ENCODE data around the gene SUCO.

SUCO gene, protein sequence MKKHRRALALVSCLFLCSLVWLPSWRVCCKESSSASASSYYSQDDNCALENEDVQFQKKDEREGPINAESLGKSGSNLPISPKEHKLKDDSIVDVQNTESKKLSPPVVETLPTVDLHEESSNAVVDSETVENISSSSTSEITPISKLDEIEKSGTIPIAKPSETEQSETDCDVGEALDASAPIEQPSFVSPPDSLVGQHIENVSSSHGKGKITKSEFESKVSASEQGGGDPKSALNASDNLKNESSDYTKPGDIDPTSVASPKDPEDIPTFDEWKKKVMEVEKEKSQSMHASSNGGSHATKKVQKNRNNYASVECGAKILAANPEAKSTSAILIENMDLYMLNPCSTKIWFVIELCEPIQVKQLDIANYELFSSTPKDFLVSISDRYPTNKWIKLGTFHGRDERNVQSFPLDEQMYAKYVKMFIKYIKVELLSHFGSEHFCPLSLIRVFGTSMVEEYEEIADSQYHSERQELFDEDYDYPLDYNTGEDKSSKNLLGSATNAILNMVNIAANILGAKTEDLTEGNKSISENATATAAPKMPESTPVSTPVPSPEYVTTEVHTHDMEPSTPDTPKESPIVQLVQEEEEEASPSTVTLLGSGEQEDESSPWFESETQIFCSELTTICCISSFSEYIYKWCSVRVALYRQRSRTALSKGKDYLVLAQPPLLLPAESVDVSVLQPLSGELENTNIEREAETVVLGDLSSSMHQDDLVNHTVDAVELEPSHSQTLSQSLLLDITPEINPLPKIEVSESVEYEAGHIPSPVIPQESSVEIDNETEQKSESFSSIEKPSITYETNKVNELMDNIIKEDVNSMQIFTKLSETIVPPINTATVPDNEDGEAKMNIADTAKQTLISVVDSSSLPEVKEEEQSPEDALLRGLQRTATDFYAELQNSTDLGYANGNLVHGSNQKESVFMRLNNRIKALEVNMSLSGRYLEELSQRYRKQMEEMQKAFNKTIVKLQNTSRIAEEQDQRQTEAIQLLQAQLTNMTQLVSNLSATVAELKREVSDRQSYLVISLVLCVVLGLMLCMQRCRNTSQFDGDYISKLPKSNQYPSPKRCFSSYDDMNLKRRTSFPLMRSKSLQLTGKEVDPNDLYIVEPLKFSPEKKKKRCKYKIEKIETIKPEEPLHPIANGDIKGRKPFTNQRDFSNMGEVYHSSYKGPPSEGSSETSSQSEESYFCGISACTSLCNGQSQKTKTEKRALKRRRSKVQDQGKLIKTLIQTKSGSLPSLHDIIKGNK (N-terminal part only)

DNA sequence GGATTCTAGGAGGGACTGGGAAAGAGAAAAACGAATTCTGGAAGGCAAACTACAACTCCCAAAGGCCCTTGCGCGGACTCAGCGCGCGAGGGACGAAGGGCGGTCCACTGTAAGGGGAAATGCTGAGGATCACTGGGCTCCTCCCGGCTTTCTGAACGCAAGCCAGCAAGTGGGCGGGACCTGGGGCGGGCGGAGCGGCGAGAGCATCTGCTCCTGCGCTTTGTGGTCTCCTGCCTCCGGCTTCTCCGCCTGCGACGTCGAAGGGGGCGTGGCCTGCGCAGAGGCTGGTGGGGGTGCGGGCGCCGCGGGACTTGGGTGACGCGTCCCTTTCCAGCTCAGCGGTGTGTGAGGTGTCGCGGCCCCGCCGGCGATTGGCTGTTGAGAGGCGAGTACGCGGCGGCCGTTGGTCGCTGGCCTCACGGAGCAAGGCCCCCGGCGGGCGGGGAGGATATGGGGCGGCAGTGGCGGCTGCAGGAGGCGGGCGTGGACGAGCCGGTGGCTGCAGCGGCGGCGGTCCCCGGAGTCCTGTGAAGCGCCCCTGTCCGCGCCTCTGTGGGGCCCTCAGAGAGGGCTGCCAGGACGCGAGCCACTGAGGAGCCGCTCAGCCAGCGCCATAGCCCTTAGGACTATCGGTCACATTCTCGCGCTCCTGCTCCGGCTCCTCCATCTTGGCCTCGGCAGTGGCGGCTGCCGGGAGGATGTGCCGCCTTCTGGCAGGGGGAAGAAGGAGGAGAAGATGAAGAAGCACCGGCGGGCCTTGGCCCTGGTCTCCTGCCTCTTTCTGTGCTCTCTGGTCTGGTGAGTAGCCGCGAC is at the start of gene SUCO:
TSS of gene SUCO (plus strand) at position 451 of the 813 bp plus-strand sequence. CDS start at position 737, 286 bp downstream.
- DNase-seq (ENCODE audit: insufficient read length, low spot score) (peak; percentile 75), FAIRE-seq (no peak)
- TF ChIP-seq, protein P1, sequence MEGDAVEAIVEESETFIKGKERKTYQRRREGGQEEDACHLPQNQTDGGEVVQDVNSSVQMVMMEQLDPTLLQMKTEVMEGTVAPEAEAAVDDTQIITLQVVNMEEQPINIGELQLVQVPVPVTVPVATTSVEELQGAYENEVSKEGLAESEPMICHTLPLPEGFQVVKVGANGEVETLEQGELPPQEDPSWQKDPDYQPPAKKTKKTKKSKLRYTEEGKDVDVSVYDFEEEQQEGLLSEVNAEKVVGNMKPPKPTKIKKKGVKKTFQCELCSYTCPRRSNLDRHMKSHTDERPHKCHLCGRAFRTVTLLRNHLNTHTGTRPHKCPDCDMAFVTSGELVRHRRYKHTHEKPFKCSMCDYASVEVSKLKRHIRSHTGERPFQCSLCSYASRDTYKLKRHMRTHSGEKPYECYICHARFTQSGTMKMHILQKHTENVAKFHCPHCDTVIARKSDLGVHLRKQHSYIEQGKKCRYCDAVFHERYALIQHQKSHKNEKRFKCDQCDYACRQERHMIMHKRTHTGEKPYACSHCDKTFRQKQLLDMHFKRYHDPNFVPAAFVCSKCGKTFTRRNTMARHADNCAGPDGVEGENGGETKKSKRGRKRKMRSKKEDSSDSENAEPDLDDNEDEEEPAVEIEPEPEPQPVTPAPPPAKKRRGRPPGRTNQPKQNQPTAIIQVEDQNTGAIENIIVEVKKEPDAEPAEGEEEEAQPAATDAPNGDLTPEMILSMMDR (IDR thresholded peaks at IDR 0.05; ENCODE audit: insufficient read depth, missing control alignments), result peak; percentile 19

DNA sequence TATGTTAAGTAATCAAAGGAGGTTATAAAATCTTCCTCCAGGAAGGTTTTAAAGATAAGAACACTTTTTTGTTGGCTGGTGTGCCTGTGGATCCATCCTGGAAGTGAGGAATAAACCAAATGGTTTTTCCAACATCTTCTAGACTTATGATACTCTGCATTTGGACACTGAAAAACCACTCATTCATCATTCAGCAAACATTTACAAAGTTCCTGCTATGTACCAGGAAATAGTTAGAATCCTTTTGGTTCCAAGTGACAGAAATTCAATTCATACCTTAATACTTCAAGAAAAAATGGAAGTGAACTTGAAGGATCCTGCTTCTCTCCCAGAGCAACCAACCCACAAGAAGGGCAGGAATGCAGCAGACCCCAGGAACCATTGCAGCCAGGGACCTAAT is 49.5 kb upstream of the SUCO start:
- TF ChIP-seq, protein P1 (IDR thresholded peaks at IDR 0.05; ENCODE audit: insufficient read depth, missing control alignments), result no peak
- FAIRE-seq (no peak), DNase-seq (ENCODE audit: insufficient read length, low spot score) (no peak)

DNA sequence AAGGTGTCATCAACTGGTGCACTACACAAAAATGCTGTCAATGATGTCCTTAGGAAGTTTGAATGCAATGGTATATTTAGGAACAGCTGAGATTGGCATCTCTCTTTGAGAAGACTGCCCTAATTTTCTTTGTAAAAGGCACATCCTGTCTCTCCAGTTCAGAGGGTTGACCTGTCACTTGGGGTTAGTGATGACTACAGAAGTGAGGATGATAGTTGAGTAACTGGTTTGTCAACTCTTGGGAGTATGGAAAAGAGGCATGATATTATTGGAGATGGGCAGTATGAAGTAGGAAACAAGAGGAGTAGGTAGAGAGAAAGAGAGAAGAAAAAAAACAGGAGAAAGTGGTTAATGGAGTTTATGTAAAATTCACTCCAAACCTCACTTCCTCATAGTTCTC is 48.7 kb upstream of the SUCO start:
- DNase-seq (ENCODE audit: insufficient read length, low spot score) (no peak), FAIRE-seq (peak; percentile 48)
- TF ChIP-seq, protein P1 (IDR thresholded peaks at IDR 0.05; ENCODE audit: insufficient read depth, missing control alignments), result no peak

DNA sequence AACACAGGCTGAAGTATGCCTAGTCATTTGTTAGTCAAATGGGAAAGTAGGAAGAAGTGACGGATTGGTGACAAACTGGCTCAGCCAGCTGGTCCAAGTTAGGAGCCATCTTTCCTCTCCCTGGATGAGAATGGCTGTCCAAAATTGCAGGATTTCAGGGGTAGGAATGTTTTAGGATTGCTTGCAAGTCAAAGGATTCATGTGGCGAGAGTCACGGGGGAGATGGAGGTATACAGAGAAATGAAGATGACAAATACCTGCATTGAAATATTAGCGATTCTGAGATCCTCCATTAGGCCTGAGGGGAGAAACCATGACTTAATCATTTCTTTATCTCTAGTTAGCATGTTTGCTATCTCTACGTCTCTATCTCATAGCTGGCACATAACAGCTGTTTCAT is 47.3 kb upstream of the SUCO start:
- no peak for FAIRE-seq
- TF ChIP-seq, protein P1 (IDR thresholded peaks at IDR 0.05; ENCODE audit: insufficient read depth, missing control alignments), result no peak
- DNase-seq (ENCODE audit: insufficient read length, low spot score), result no peak

DNA sequence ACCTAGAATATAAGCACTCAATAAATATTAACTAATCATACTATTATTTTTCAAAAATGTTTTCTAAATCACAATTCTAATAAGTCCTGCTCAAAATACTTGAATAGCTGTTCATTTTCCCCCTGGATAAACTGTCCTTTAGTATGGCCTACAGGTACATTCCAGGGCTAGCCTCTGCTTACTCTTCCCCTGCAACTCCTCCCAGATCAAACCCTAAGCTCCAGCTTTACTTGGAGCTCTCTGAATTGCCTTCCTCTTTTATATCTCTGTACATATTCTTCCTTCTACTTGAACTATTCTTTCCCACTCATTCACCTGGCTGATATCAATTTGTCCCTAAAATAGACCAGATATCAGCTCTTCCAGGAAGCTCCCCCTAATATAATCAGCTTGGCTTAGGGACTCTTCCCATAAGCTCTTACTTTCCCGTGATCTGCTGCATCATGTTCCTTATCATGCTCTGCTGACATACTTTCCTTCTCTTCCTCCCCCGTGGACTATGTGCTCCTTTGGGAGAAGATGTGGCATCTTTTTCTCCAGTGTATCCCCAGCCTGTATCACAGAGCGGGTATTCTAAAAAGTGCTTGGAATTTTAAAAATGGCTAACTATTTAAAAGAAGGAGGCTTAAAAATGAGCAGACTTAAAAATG is 46.0 kb upstream of the SUCO start:
- DNase-seq (ENCODE audit: insufficient read length, low spot score) (no peak), FAIRE-seq (no peak)
- TF ChIP-seq, protein P1 (IDR thresholded peaks at IDR 0.05; ENCODE audit: insufficient read depth, missing control alignments), result no peak

DNA sequence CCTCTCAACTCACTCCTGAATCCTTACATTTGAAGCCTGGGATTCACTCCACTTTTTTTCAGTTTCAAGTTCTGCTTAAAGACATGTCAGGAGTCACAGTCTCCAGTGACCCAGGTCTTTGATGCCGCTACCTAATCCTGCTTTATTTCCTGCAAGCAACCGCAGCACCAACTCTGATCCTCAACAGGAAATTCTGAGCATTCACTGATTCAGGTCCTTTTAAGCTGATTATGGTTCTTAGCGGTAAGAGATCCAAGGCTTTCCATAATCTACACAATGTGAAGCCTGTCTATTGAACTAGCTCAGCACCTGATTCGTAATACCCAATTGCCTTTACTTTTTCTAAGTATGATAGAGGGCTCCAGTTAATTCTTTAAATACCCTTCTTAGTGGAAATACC is 45.4 kb upstream of the SUCO start:
- DNase-seq (ENCODE audit: insufficient read length, low spot score), result peak; percentile 23

More for the DNA sequence above, 45.4 kb upstream of the SUCO start:
- FAIRE-seq, result peak; percentile 100
- TF ChIP-seq, protein P1 (IDR thresholded peaks at IDR 0.05; ENCODE audit: insufficient read depth, missing control alignments), result no peak

All from D721Med (cell line).